ENCODE results near the gene COL25A1.

DNA sequence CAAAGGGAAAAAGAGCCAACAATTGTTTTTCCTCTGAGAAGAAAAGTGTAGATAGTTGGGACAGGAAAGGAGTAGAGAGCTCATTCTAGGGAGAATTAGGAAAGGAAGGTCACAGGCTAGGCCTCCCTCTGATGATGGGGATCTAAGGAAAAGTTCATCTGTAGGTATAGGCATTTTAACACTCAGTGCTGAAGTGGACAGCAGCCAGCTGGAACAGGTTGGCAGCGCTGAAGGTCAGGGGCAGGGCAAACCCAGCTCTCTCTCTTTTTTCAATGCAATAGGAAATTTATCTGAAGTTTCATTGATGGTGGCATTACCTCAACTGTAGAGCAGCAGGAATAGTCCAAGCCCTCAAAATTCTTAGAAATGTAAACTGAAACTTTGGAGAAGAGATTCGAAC is 441.1 kb downstream of the COL25A1 start:
- TF ChIP-seq, protein P1, sequence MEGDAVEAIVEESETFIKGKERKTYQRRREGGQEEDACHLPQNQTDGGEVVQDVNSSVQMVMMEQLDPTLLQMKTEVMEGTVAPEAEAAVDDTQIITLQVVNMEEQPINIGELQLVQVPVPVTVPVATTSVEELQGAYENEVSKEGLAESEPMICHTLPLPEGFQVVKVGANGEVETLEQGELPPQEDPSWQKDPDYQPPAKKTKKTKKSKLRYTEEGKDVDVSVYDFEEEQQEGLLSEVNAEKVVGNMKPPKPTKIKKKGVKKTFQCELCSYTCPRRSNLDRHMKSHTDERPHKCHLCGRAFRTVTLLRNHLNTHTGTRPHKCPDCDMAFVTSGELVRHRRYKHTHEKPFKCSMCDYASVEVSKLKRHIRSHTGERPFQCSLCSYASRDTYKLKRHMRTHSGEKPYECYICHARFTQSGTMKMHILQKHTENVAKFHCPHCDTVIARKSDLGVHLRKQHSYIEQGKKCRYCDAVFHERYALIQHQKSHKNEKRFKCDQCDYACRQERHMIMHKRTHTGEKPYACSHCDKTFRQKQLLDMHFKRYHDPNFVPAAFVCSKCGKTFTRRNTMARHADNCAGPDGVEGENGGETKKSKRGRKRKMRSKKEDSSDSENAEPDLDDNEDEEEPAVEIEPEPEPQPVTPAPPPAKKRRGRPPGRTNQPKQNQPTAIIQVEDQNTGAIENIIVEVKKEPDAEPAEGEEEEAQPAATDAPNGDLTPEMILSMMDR (conservative IDR thresholded peaks at IDR 0.05; ENCODE audit: low read depth, low read length), result no peak
- no peak for TF ChIP-seq EZH2 (IDR thresholded peaks at IDR 0.05; ENCODE audit: borderline replicate concordance, low read depth, low read length, poor library complexity, severe bottlenecking)
